ENCODE results near the gene PCDHB2.

DNA sequence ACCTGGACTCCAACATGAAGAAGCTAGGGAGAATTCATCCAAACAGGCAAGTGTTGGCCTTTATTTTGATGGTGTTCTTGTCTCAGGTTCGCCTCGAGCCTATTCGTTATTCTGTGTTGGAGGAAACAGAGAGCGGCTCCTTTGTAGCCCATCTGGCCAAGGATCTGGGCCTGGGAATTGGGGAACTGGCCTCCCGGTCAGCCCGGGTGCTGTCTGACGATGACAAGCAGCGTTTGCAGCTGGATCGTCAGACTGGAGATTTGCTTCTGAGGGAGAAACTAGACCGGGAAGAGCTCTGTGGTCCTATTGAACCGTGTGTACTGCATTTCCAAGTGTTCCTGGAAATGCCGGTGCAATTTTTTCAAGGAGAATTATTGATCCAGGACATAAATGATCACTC, 27.6 kb downstream of the PCDHB2 start:
- TF ChIP-seq, protein P1, sequence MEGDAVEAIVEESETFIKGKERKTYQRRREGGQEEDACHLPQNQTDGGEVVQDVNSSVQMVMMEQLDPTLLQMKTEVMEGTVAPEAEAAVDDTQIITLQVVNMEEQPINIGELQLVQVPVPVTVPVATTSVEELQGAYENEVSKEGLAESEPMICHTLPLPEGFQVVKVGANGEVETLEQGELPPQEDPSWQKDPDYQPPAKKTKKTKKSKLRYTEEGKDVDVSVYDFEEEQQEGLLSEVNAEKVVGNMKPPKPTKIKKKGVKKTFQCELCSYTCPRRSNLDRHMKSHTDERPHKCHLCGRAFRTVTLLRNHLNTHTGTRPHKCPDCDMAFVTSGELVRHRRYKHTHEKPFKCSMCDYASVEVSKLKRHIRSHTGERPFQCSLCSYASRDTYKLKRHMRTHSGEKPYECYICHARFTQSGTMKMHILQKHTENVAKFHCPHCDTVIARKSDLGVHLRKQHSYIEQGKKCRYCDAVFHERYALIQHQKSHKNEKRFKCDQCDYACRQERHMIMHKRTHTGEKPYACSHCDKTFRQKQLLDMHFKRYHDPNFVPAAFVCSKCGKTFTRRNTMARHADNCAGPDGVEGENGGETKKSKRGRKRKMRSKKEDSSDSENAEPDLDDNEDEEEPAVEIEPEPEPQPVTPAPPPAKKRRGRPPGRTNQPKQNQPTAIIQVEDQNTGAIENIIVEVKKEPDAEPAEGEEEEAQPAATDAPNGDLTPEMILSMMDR (optimal IDR thresholded peaks at IDR 0.05 in 1 of 3, IDR thresholded peaks at IDR 0.05 in 1 of 3, conservative IDR thresholded peaks at IDR 0.05 in 1 of 3; ENCODE audit: extremely low read depth in 1 of 3, insufficient read depth in 2 of 3, low read length in 3 of 3) = no peak
- TF ChIP-seq EZH2 (IDR thresholded peaks at IDR 0.05; ENCODE audit: low read length) = no peak

Data from keratinocyte (primary cell).